HCT116 (cell line): ENCODE measurements around the gene CIZ1. TPM values are rescaled to one million over a fixed set of nuclear protein-coding genes. Genes with fewer than 3 reads are reported as not detected.

Experiments used
- ATAC-seq: fragments of 200-7000 bp; cut with Tn5 transposase; 2 replicates; pipeline ENCODE4 v1.9.1; 2020; ENCODE audit warnings: mild to moderate bottlenecking, moderate library complexity
- BruUV-seq: library from RNA; stranded (reverse); fragments of 400-500 nt; replicated peaks from 2 replicates; lab custom pipeline; 2021; lab: Mats Ljungman, UMichigan
- CTCF ChIA-PET: fragments of 300-600 bp; sonication (Branson Sonifier 250); formaldehyde crosslinking; loops from one replicate; lab custom pipeline; 2021; ENCODE audit warnings: antibody characterized with exemption; lab: Charles Lee
- POLR2A ChIA-PET: fragments of 300-600, 350-600 bp; sonication (Branson Sonifier 250); formaldehyde crosslinking; loops from one replicate; lab custom pipeline; 2021; ENCODE audit warnings: antibody characterized with exemption; lab: Charles Lee
- RAD21 ChIA-PET, 2 experiments: fragments of 300-600 bp; sonication (Branson Sonifier 250); formaldehyde crosslinking; loops; one replicate each; lab custom pipeline; 2023; ENCODE audit warnings: low total read pairs in 2 of 2; ENCODE audit not compliant: uncharacterized antibody in 2 of 2, unreplicated experiment in 2 of 2, low non-redundant PET in 1 of 2; lab: Charles Lee
- DNase-seq: peaks from one replicate; pipeline ENCODE4 v3.0.0-alpha.2; 2010; ENCODE audit warnings: low read depth, low spot score
- H2AFZ ChIP-seq: fragments of 200-600 bp; shearing (Covaris generic), sonication (generic); 2 replicates; pipeline ENCODE4 v1.6.1; 2017; ENCODE audit warnings: low read depth, mixed run types, mixed read lengths, antibody characterized with exemption, low read length; ENCODE audit not compliant: poor library complexity, severe bottlenecking
- H3K27ac ChIP-seq: 2 replicates; pipeline ENCODE4 v1.5.1; 2012; ENCODE audit warnings: low read depth, low read length
- H3K27me3 ChIP-seq: fragments of 200-600 bp; sonication (generic); 2 replicates; pipeline ENCODE4 v1.6.1; 2016; ENCODE audit warnings: mixed run types, low read length, mixed read lengths; ENCODE audit not compliant: insufficient read depth
- H3K36me3 ChIP-seq, 2 experiments: fragments of 200-500 bp in 1 of 2; fragments of 200-600 bp in 1 of 2; sonication (Bioruptor generic) in 1 of 2; sonication (generic) in 1 of 2; 2 replicates each; pipeline versions ENCODE4 v1.5.1 to v1.6.1; 2014 to 2016; ENCODE audit warnings: low read length in 2 of 2, inconsistent platforms in 1 of 2, mixed read lengths in 1 of 2, mixed run types in 1 of 2; ENCODE audit not compliant: insufficient read depth in 2 of 2, control insufficient read depth in 1 of 2
- H3K4me1 ChIP-seq, 2 experiments: fragments of 200-600 bp in 1 of 2; sonication (generic) in 1 of 2; 2 replicates each; pipeline versions ENCODE4 v1.5.1 to v1.6.1; 2012 to 2017; ENCODE audit warnings: low read length in 2 of 2, inconsistent platforms in 1 of 2, mild to moderate bottlenecking in 1 of 2, mixed read lengths in 1 of 2, mixed run types in 1 of 2, moderate library complexity in 1 of 2; ENCODE audit not compliant: insufficient read depth in 2 of 2, control insufficient read depth in 1 of 2
- H3K4me2 ChIP-seq: fragments of 200-600 bp; sonication (generic); 2 replicates; pipeline ENCODE4 v1.6.1; 2017; ENCODE audit warnings: mixed run types, low read length, mixed read lengths
- H3K4me3 ChIP-seq, 2 experiments: fragments of 200-600 bp in 1 of 2; sonication (generic) in 1 of 2; replicated peaks in 1 of 2; 2 replicates each; pipeline ENCODE4 v1.5.1; 2011 to 2016; ENCODE audit warnings: low read length in 2 of 2, control low read depth in 1 of 2, low read depth in 1 of 2, mild to moderate bottlenecking in 1 of 2, mixed read lengths in 1 of 2, mixed run types in 1 of 2
- H3K79me2 ChIP-seq: fragments of 200-600 bp; sonication (generic); 2 replicates; pipeline ENCODE4 v1.6.1; 2017; ENCODE audit warnings: mild to moderate bottlenecking, mixed run types, low read length, moderate library complexity, mixed read lengths; ENCODE audit not compliant: insufficient read depth
- H3K9ac ChIP-seq: fragments of 200-600 bp; sonication (generic); 2 replicates; pipeline ENCODE4 v1.6.1; 2016; ENCODE audit warnings: low read length, mixed read lengths
- H3K9me2 ChIP-seq: fragments of 200-600 bp; sonication (generic), shearing (Covaris generic); 2 replicates; pipeline ENCODE4 v1.6.1; 2017; ENCODE audit warnings: mixed run types, mild to moderate bottlenecking, moderate library complexity; ENCODE audit not compliant: insufficient read depth
- H3K9me3 ChIP-seq, 2 experiments: fragments of 200-500 bp in 1 of 2; fragments of 200-600 bp in 1 of 2; sonication (Bioruptor generic) in 1 of 2; sonication (generic) in 1 of 2; 2 replicates each; pipeline ENCODE4 v1.6.1; 2014 to 2017; ENCODE audit warnings: low read length in 2 of 2, mixed read lengths in 2 of 2, inconsistent platforms in 1 of 2, low read depth in 1 of 2, mild to moderate bottlenecking in 1 of 2, mixed run types in 1 of 2, moderate library complexity in 1 of 2; ENCODE audit not compliant: control insufficient read depth in 1 of 2, insufficient read depth in 1 of 2
- H4K20me1 ChIP-seq: fragments of 200-600 bp; sonication (generic), shearing (Covaris generic); 2 replicates; pipeline ENCODE4 v1.6.1; 2017; ENCODE audit warnings: mixed run types, mild to moderate bottlenecking, moderate library complexity; ENCODE audit not compliant: insufficient read depth
- CEBPB ChIP-seq: IDR thresholded peaks from 2 replicates; pipeline ENCODE4 v1.6.1; 2012; ENCODE audit warnings: low read depth
- EGR1 ChIP-seq: IDR thresholded peaks from 2 replicates; pipeline ENCODE4 v1.6.1; 2012; ENCODE audit warnings: low read depth
- ELF1 ChIP-seq: IDR thresholded peaks from 2 replicates; pipeline ENCODE4 v1.6.1; 2012; ENCODE audit warnings: low read depth, borderline replicate concordance
- EZH2phosphoT487 ChIP-seq: fragments of 200-600 bp; IDR thresholded peaks from 2 replicates; pipeline ENCODE4 v1.6.1; 2018; ENCODE audit warnings: antibody characterized with exemption, borderline replicate concordance
- FOSL1 ChIP-seq: IDR thresholded peaks from 2 replicates; pipeline ENCODE4 v1.6.1; 2012; ENCODE audit warnings: low read depth
- JUND ChIP-seq: IDR thresholded peaks from 2 replicates; pipeline ENCODE4 v1.6.1; 2012
- POLR2A ChIP-seq: IDR thresholded peaks from 2 replicates; pipeline ENCODE4 v1.7.0; 2011; ENCODE audit warnings: borderline replicate concordance; ENCODE audit not compliant: insufficient read depth, insufficient read length; ENCODE audit errors: extremely low read depth
- POLR2AphosphoS5 ChIP-seq: IDR thresholded peaks from 2 replicates; pipeline ENCODE4 v1.6.1; 2011; ENCODE audit warnings: mild to moderate bottlenecking, low read depth, low read length, moderate library complexity
- RAD21 ChIP-seq: IDR thresholded peaks from 2 replicates; pipeline ENCODE4 v1.6.1; 2012; ENCODE audit warnings: low read depth, mild to moderate bottlenecking
- SP1 ChIP-seq: IDR thresholded peaks from 2 replicates; pipeline ENCODE4 v1.6.1; 2012; ENCODE audit warnings: low read depth
- SRF ChIP-seq: IDR thresholded peaks from 2 replicates; pipeline ENCODE4 v1.6.1; 2012; ENCODE audit warnings: low read depth
- TCF7L2 ChIP-seq: IDR thresholded peaks from 2 replicates; pipeline ENCODE4 v1.7.0; 2011; ENCODE audit warnings: borderline replicate concordance, inconsistent platforms; ENCODE audit not compliant: insufficient read depth, insufficient read length; ENCODE audit errors: extremely low read depth
- YY1 ChIP-seq: IDR thresholded peaks from 2 replicates; pipeline ENCODE4 v1.6.1; 2011; ENCODE audit warnings: low read length, low read depth, moderate library complexity, mild to moderate bottlenecking; ENCODE audit not compliant: insufficient replicate concordance; ENCODE audit errors: extremely low read depth
- ZFX ChIP-seq: fragments of 450-650 bp; IDR thresholded peaks from 2 replicates; pipeline ENCODE4 v1.6.1; 2017
- ZNF274 ChIP-seq: fragments of 200-500 bp; sonication (Bioruptor generic); IDR thresholded peaks from 2 replicates; pipeline ENCODE4 v1.6.1; 2014; ENCODE audit warnings: mild to moderate bottlenecking, low read depth, low read length, inconsistent platforms
- intact Hi-C: fragments of 100-400 bp; cut with micrococcal nuclease; formaldehyde crosslinking; loops from 2 replicates; pipeline ENCODE4 v1.10.0; 2022
- total RNA-seq: library from RNA; stranded (reverse); gene quantifications from one replicate; pipeline ENCODE4 v1.2.1, GENCODE V29; 2021; ENCODE audit not compliant: unreplicated experiment
- TF ChIP-seq, protein P1 (sequence below): IDR thresholded peaks from 2 replicates; pipeline ENCODE4 v1.6.1; 2012
- TF ChIP-seq, protein P2 (sequence below): IDR thresholded peaks from 2 replicates; pipeline ENCODE4 v1.6.1; 2012
- TF ChIP-seq, protein P3 (sequence below), 3 experiments: fragments of 200-600 bp in 1 of 3; sonication (generic) in 1 of 3; IDR thresholded peaks in 2 of 3; conservative IDR thresholded peaks in 1 of 3; 2 replicates each; pipeline ENCODE4 v1.5.1; 2012 to 2017; ENCODE audit warnings: low read depth in 2 of 3, low read length in 2 of 3, antibody characterized with exemption in 1 of 3, borderline replicate concordance in 1 of 3, control low read depth in 1 of 3, mild to moderate bottlenecking in 1 of 3, mixed read lengths in 1 of 3, mixed run types in 1 of 3, moderate library complexity in 1 of 3; ENCODE audit not compliant: insufficient read depth in 1 of 3
- TF ChIP-seq, protein P4 (sequence below): IDR thresholded peaks from 2 replicates; pipeline ENCODE4 v1.6.1; 2012; ENCODE audit warnings: low read depth

The CIZ1 gene
- total RNA-seq, 1 experiment from 2014 or later = 144 TPM

DNA sequence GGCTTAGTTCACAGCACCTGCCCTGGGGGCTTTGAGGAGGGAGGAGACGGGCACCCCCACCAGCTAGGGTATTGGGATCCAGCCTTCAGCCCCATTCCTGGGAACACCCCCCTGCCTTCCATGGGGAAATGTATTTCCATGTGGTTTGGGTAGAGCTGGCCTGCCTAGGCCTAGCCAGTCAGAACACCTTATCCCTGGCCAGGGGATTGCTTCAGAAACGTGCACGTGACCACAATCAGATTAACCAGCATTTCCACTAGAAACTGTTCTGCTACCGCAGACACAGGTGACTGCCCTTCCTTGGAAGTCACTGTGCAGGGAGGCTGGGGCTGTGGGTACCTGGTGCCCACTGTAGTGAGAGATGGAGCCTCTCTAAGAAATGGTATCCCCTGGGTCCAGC is 17.3 kb downstream of the CIZ1 start:
- TF ChIP-seq, protein P1, sequence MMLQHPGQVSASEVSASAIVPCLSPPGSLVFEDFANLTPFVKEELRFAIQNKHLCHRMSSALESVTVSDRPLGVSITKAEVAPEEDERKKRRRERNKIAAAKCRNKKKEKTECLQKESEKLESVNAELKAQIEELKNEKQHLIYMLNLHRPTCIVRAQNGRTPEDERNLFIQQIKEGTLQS = no peak
- TF ChIP-seq FOSL1 (no peak), EGR1 (no peak), POLR2A (no peak), CEBPB (no peak), ELF1 (no peak), YY1 (no peak), JUND (no peak), ZNF274 (no peak), POLR2AphosphoS5 (no peak), RAD21 (no peak), SP1 (no peak), EZH2phosphoT487 (no peak), TCF7L2 (no peak), ZFX (no peak), SRF (no peak)
- TF ChIP-seq, protein P2, sequence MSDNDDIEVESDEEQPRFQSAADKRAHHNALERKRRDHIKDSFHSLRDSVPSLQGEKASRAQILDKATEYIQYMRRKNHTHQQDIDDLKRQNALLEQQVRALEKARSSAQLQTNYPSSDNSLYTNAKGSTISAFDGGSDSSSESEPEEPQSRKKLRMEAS = no peak
- TF ChIP-seq, protein P3, sequence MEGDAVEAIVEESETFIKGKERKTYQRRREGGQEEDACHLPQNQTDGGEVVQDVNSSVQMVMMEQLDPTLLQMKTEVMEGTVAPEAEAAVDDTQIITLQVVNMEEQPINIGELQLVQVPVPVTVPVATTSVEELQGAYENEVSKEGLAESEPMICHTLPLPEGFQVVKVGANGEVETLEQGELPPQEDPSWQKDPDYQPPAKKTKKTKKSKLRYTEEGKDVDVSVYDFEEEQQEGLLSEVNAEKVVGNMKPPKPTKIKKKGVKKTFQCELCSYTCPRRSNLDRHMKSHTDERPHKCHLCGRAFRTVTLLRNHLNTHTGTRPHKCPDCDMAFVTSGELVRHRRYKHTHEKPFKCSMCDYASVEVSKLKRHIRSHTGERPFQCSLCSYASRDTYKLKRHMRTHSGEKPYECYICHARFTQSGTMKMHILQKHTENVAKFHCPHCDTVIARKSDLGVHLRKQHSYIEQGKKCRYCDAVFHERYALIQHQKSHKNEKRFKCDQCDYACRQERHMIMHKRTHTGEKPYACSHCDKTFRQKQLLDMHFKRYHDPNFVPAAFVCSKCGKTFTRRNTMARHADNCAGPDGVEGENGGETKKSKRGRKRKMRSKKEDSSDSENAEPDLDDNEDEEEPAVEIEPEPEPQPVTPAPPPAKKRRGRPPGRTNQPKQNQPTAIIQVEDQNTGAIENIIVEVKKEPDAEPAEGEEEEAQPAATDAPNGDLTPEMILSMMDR (IDR thresholded peaks at IDR 0.05 in 2 of 3, conservative IDR thresholded peaks at IDR 0.05 in 1 of 3; ENCODE audit: borderline replicate concordance in 1 of 3, insufficient read depth in 1 of 3, low read depth in 2 of 3, low read length in 2 of 3) = no peak
- TF ChIP-seq, protein P4, sequence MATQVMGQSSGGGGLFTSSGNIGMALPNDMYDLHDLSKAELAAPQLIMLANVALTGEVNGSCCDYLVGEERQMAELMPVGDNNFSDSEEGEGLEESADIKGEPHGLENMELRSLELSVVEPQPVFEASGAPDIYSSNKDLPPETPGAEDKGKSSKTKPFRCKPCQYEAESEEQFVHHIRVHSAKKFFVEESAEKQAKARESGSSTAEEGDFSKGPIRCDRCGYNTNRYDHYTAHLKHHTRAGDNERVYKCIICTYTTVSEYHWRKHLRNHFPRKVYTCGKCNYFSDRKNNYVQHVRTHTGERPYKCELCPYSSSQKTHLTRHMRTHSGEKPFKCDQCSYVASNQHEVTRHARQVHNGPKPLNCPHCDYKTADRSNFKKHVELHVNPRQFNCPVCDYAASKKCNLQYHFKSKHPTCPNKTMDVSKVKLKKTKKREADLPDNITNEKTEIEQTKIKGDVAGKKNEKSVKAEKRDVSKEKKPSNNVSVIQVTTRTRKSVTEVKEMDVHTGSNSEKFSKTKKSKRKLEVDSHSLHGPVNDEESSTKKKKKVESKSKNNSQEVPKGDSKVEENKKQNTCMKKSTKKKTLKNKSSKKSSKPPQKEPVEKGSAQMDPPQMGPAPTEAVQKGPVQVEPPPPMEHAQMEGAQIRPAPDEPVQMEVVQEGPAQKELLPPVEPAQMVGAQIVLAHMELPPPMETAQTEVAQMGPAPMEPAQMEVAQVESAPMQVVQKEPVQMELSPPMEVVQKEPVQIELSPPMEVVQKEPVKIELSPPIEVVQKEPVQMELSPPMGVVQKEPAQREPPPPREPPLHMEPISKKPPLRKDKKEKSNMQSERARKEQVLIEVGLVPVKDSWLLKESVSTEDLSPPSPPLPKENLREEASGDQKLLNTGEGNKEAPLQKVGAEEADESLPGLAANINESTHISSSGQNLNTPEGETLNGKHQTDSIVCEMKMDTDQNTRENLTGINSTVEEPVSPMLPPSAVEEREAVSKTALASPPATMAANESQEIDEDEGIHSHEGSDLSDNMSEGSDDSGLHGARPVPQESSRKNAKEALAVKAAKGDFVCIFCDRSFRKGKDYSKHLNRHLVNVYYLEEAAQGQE = no peak
- no peaks in the 10 kb centered on the region for H3K9me2 ChIP-seq
- RAD21 ChIA-PET = no interaction called here
- H3K36me3 ChIP-seq = peaks cover 19 to 23% of the 10 kb centered on the region in 2 experiments
- no peaks in the 10 kb centered on the region for H3K9me3 ChIP-seq
- H3K4me2 ChIP-seq = no peak overlapping the region
- no peak for DNase-seq
- H3K27me3 ChIP-seq = no peaks in the 10 kb centered on the region
- intact Hi-C loops = no loop called here
- ATAC-seq = no peak
- BruUV-seq = no TSS peak
- POLR2A ChIA-PET = interaction anchor here (1.2 kb wide), 1 partner anchor 13 kb away, joined by 4 read pairs; no protein-coding TSS in a partner anchor
- no peak overlapping the region for H2AFZ ChIP-seq
- CTCF ChIA-PET = interaction anchor here (1.8 kb wide), 1 partner anchor 10 kb away, joined by 6 read pairs; no protein-coding TSS in a partner anchor
- no peak overlapping the region for H3K4me3 ChIP-seq
- H3K4me1 ChIP-seq = no peaks in the 10 kb centered on the region
- H3K27ac ChIP-seq = no peak overlapping the region
- H3K79me2 ChIP-seq = no peaks in the 10 kb centered on the region
- H4K20me1 ChIP-seq = no peaks in the 10 kb centered on the region
- H3K9ac ChIP-seq = no peak overlapping the region
